Peyer's patch (tissue), 4 donors: ENCODE measurements around the gene HSPB6. TPM values are rescaled to one million over a fixed set of nuclear protein-coding genes. Genes with fewer than 3 reads are reported as not detected.
A peak's percentile ranks its signal among the peaks of the same experiment; 100 is the strongest.

Source experiments
- DNase-seq, 3 donors: peaks; one replicate each; pipeline ENCODE4 v3.0.0-alpha.2; 2017 to 2019
- H3K27ac ChIP-seq, 4 donors: fragments of 200-600 bp; sonication (generic); one replicate each; pipeline ENCODE4 v1.5.1; 2016 to 2019
- H3K27me3 ChIP-seq, 2 donors: fragments of 200-600 bp; sonication (generic); one replicate each; pipeline ENCODE4 v1.5.1; 2019
- H3K36me3 ChIP-seq, 3 donors: fragments of 200-600 bp; sonication (generic); one replicate each; pipeline ENCODE4 v1.5.1; 2016 to 2019
- H3K4me1 ChIP-seq, 4 donors: fragments of 200-600 bp; sonication (generic); one replicate each; pipeline ENCODE4 v1.5.1; 2016 to 2019
- H3K4me3 ChIP-seq, 4 donors: fragments of 200-600 bp; sonication (generic); 1 replicate in 3 of 4; 2 replicates in 1 of 4; pipeline ENCODE4 v1.5.1; 2016 to 2019; ENCODE audit warnings: mild to moderate bottlenecking in 1 of 4
- H3K9me3 ChIP-seq, 4 donors: fragments of 200-600 bp; sonication (generic); one replicate each; pipeline ENCODE4 v1.5.1; 2016 to 2019; ENCODE audit warnings: mild to moderate bottlenecking in 1 of 4
- POLR2A ChIP-seq, 2 donors: fragments of 450-650 bp; IDR thresholded peaks; one replicate each; pipeline ENCODE4 v1.5.1; 2017; ENCODE audit warnings: antibody characterized with exemption in 2 of 2, mild to moderate bottlenecking in 2 of 2, moderate library complexity in 2 of 2
- total RNA-seq, 4 donors: library from RNA; depleted of rRNA; stranded (reverse); fragments of >200 nt; gene quantifications; one replicate each; pipeline ENCODE4 v1.1.0, GENCODE V29; 2016
- TF ChIP-seq, protein P1 (sequence below), 6 experiments: fragments of 450-650 bp in 4 of 6; fragments of 200-600 bp in 2 of 6; sonication (generic) in 1 of 6; IDR thresholded peaks; one replicate each; pipeline ENCODE4 v1.5.1; 2017 to 2019; ENCODE audit warnings: antibody characterized with exemption in 6 of 6, mild to moderate bottlenecking in 3 of 6, moderate library complexity in 1 of 6

The HSPB6 gene
- total RNA-seq, 4 donors from 2014 or later = 9.2 to 19.8 (median 13.6) TPM

DNA sequence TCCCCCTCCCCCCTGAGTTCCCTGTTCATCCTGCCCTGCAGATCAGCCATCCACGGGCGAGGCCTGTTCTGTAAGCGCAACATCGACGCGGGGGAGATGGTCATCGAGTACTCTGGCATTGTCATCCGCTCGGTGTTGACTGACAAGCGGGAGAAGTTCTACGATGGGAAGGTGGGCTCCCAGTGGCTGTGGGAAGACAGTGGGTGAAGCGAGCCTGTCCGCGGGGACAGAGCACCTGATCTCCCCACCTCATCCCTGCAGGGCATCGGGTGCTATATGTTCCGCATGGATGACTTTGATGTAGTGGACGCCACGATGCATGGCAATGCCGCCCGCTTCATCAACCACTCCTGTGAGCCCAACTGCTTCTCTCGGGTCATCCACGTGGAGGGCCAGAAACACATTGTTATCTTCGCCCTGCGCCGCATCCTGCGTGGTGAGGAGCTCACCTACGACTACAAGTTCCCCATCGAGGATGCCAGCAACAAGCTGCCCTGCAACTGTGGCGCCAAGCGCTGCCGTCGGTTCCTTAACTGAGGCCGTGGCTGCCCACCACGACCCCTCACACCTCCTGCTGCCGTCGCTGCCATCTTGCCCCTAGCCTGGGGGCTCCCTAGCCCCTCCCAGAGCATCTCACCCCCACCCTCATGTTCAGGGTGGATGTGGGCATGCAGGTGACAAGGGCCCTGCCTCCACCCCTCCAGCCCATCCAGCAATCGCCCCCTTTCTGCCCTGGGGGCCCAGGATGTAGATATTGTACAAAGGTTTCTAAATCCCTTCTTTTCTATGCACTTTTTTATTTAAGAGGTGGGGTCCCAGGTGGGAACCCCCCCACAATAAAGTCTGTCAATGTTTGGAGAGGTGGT, 18.6 kb downstream of the HSPB6 start:
- peaks cover 0 to 64% (median 0%) of the 10 kb centered on the region in 3 donors for H3K36me3 ChIP-seq
- no peaks in the 10 kb centered on the region for H3K27me3 ChIP-seq
- H3K27ac ChIP-seq = no peak overlapping the region
- DNase-seq = no peak
- H3K4me3 ChIP-seq = no peak overlapping the region
- peaks cover 0 to 19% (median 6%) of the 10 kb centered on the region in 4 donors for H3K4me1 ChIP-seq
- no peaks in the 10 kb centered on the region for H3K9me3 ChIP-seq
- no peak for TF ChIP-seq POLR2A (IDR thresholded peaks at IDR 0.05)
- TF ChIP-seq, protein P1, sequence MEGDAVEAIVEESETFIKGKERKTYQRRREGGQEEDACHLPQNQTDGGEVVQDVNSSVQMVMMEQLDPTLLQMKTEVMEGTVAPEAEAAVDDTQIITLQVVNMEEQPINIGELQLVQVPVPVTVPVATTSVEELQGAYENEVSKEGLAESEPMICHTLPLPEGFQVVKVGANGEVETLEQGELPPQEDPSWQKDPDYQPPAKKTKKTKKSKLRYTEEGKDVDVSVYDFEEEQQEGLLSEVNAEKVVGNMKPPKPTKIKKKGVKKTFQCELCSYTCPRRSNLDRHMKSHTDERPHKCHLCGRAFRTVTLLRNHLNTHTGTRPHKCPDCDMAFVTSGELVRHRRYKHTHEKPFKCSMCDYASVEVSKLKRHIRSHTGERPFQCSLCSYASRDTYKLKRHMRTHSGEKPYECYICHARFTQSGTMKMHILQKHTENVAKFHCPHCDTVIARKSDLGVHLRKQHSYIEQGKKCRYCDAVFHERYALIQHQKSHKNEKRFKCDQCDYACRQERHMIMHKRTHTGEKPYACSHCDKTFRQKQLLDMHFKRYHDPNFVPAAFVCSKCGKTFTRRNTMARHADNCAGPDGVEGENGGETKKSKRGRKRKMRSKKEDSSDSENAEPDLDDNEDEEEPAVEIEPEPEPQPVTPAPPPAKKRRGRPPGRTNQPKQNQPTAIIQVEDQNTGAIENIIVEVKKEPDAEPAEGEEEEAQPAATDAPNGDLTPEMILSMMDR (IDR thresholded peaks at IDR 0.05) = no peak

DNA sequence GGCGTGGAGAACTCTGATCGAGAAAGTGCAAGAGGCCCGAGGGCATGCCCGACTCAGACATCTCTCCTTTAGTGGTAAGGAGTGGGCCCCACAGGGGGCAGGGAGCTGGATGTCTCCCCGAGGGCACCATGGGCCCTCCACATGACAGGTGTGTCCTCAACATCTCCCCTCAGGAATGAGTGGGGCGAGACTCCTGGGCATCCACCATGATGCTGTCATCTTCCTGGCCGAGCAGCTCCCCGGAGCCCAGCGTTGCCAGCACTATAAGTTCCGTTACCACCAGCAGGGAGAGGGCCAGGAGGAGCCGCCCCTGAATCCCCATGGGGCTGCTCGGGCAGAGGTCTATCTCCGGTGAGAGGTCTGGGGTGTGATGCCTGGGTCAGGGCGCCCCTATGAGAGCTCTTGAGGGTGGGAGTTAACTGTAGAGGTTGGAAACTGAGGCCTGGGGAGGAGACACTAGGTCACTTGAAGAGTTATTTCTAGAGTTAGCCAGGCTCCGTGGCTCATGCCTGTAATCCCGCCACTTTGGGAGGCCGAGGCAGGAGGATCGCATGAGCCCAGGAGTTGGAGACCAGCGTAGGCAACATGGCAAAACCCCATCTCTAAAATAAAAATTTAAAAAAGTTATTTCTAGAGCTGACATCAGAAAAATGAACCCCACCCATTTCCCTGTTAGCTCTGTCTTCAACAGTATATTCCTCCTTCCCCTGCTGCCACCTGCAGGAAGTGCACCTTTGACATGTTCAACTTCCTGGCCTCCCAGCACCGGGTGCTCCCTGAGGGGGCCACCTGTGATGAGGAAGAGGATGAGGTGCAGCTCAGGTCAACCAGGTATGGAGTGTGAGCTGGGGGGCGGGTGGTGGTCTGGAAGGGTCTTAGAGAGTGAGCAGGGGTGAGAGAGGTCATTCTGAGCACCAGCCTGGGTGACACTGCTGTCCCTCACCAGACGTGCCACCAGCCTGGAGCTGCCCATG, 19.6 kb downstream of the HSPB6 start:
- peaks cover 0 to 69% (median 0%) of the 10 kb centered on the region in 3 donors for H3K36me3 ChIP-seq
- H3K4me1 ChIP-seq = peaks cover 0 to 11% (median 6%) of the 10 kb centered on the region in 4 donors
- no peak overlapping the region for H3K4me3 ChIP-seq
- no peak overlapping the region for H3K27ac ChIP-seq
- H3K27me3 ChIP-seq = no peaks in the 10 kb centered on the region
- H3K9me3 ChIP-seq = no peaks in the 10 kb centered on the region
- DNase-seq = peak in 1 of 3 donors; percentile 38
- TF ChIP-seq, protein P1 (IDR thresholded peaks at IDR 0.05) = peak in 2 of 6 experiments; percentile 21 to 32
- no peak for TF ChIP-seq POLR2A (IDR thresholded peaks at IDR 0.05)

DNA sequence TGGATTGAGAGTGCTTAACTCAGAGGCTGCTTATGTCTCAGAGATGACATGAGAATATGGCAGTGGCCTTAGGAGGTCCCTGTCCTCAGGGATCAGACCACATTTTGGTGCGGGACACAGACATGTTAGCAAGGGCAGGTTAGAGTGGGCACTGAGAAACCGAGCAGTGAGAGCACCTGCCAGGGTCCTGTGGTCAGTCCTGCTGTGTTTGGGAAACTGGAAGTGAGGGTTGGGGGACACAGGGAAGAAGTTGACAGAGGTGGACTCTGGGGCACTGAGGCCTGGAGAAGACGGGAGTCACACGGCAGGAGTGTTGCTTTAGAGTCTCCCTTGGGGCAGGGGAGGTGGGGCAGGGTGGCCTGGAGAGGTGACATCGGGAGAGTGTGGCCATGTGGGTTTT, 21.9 kb downstream of the HSPB6 start:
- Histone ChIP-seq H3K4me3 (no peak overlapping the region), H3K9me3 (no peaks in the 10 kb centered on the region), H3K36me3 (peaks cover 0 to 92% (median 0%) of the 10 kb centered on the region in 3 donors), H3K27ac (no peak overlapping the region), H3K27me3 (no peaks in the 10 kb centered on the region), H3K4me1 (peaks cover 0 to 8% (median 5%) of the 10 kb centered on the region in 4 donors)
- no peak for DNase-seq
- TF ChIP-seq, protein P1 (IDR thresholded peaks at IDR 0.05) = no peak
- TF ChIP-seq POLR2A (IDR thresholded peaks at IDR 0.05) = no peak

DNA sequence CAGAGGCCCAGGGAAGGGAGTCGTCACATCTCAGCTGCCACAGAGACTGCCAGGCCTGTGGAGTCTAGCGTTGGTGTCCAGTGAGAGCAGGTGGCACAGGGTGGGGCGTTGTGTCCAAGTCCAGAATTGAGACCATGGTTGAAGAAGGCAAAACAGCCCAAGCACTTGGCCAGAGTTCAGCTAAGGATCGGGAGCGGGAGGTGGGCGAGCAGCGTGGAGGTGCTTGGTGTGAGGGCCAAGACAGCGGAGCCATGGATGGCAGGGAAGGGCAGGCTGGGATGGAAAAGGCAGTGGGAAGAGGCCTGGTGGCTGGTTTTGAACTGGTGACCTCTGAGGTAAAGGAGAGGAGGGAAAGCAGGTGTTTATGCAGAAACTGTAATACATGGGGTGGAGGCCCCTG, 22.6 kb downstream of the HSPB6 start:
- no peak for DNase-seq
- peaks cover 0 to 97% (median 0%) of the 10 kb centered on the region in 3 donors for H3K36me3 ChIP-seq
- TF ChIP-seq, protein P1 (IDR thresholded peaks at IDR 0.05) = no peak
- TF ChIP-seq POLR2A (IDR thresholded peaks at IDR 0.05) = no peak

More for the DNA sequence above, 22.6 kb downstream of the HSPB6 start:
- H3K27ac ChIP-seq = no peak overlapping the region
- H3K4me3 ChIP-seq = no peak overlapping the region
- H3K4me1 ChIP-seq = peaks cover 0 to 3% (median under 1%) of the 10 kb centered on the region in 4 donors
- no peaks in the 10 kb centered on the region for H3K9me3 ChIP-seq
- no peaks in the 10 kb centered on the region for H3K27me3 ChIP-seq
